Activated CD4-positive, alpha-beta memory T cell treated with anti-CD3 and anti-CD28 coated beads for 36 hours (primary cell): ENCODE results near the gene PDE4D. TPM values are rescaled to one million over a fixed set of nuclear protein-coding genes. Genes with fewer than 3 reads are reported as not detected.

Experiments
- CTCF ChIA-PET: fragments of 350-600 bp; sonication (Branson Sonifier 250); formaldehyde crosslinking; loops from one replicate; lab custom pipeline; 2021; ENCODE audit warnings: antibody characterized with exemption, inconsistent platforms; lab: Charles Lee
- POLR2A ChIA-PET: fragments of 350-600 bp; sonication (Branson Sonifier 250); formaldehyde crosslinking; loops from one replicate; lab custom pipeline; 2021; ENCODE audit warnings: antibody characterized with exemption; lab: Charles Lee
- DNase-seq: peaks from one replicate; pipeline ENCODE4 v3.0.0-alpha.2; 2020
- H3K27ac Mint-ChIP-seq: one replicate; pipeline ENCODE4 v1.8.0; 2021; ENCODE audit warnings: mixed read lengths
- H3K27me3 Mint-ChIP-seq: one replicate; pipeline ENCODE4 v1.8.0; 2021; ENCODE audit warnings: mixed read lengths
- H3K36me3 Mint-ChIP-seq: one replicate; pipeline ENCODE4 v1.8.0; 2021; ENCODE audit warnings: mixed read lengths
- H3K4me1 Mint-ChIP-seq: one replicate; pipeline ENCODE4 v1.8.0; 2021; ENCODE audit warnings: low read depth, mixed read lengths
- H3K4me3 Mint-ChIP-seq: one replicate; pipeline ENCODE4 v1.8.0; 2021; ENCODE audit warnings: mild to moderate bottlenecking, mixed read lengths
- H3K9me3 Mint-ChIP-seq: one replicate; pipeline ENCODE4 v1.8.0; 2021; ENCODE audit warnings: mixed read lengths
- intact Hi-C: fragments of 100-400 bp; cut with micrococcal nuclease; formaldehyde crosslinking; loops from one replicate; pipeline ENCODE4 v1.15.1; 2023
- total RNA-seq, 2 experiments: library from RNA; stranded (reverse); gene quantifications; one replicate each; pipeline ENCODE4 v1.2.3, GENCODE V29; 2021

Gene PDE4D
- total RNA-seq, 2 experiments from 2014 or later: 49.3 to 50.8 TPM

- DNase-seq: no peak
- Mint-ChIP-seq H3K27me3 (peaks cover 2% of the 10 kb centered on the region), H3K4me1 (no peaks in the 10 kb centered on the region), H3K27ac (no peak overlapping the region), H3K4me3 (no peak overlapping the region), H3K36me3 (no peaks in the 10 kb centered on the region), H3K9me3 (no peaks in the 10 kb centered on the region)
- ChIA-PET CTCF (no interaction called here), POLR2A (no interaction called here)
- intact Hi-C loops: no loop called here
Measured at GRCh38 chr5:59287361-59287760, 606.2 kb downstream of the PDE4D start.

GRCh38 chr5:59286510-59286909, 607.0 kb downstream of the PDE4D start:
- Mint-ChIP-seq H3K27ac (no peak overlapping the region), H3K27me3 (peaks cover 3% of the 10 kb centered on the region), H3K4me1 (no peaks in the 10 kb centered on the region), H3K36me3 (no peaks in the 10 kb centered on the region), H3K9me3 (no peaks in the 10 kb centered on the region), H3K4me3 (no peak overlapping the region)
- intact Hi-C loops: no loop called here
- CTCF ChIA-PET: no interaction called here
- POLR2A ChIA-PET: no interaction called here
- DNase-seq: no peak

- POLR2A ChIA-PET: no interaction called here
- Mint-ChIP-seq H3K4me1 (no peaks in the 10 kb centered on the region), H3K27ac (no peak overlapping the region), H3K4me3 (no peak overlapping the region), H3K36me3 (no peaks in the 10 kb centered on the region), H3K27me3 (peaks cover 4% of the 10 kb centered on the region), H3K9me3 (no peaks in the 10 kb centered on the region)
- CTCF ChIA-PET: no interaction called here
- intact Hi-C loops: no loop called here
- no peak for DNase-seq
Measured at GRCh38 chr5:59285300-59286016, 608.1 kb downstream of the PDE4D start.

GRCh38 chr5:59282726-59283125, 610.8 kb downstream of the PDE4D start:
- Mint-ChIP-seq H3K9me3 (no peaks in the 10 kb centered on the region), H3K36me3 (no peaks in the 10 kb centered on the region), H3K4me1 (no peaks in the 10 kb centered on the region), H3K27me3 (peaks cover 8% of the 10 kb centered on the region), H3K4me3 (no peak overlapping the region), H3K27ac (no peak overlapping the region)
- intact Hi-C loops: no loop called here
- ChIA-PET CTCF (interaction anchor here (0.9 kb wide), 1 partner anchor 94 kb away, joined by 3 read pairs; no protein-coding TSS in a partner anchor), POLR2A (no interaction called here)
- DNase-seq: no peak

GRCh38 chr5:59279979-59280378, 613.5 kb downstream of the PDE4D start:
- Mint-ChIP-seq H3K9me3 (no peaks in the 10 kb centered on the region), H3K4me3 (no peak overlapping the region), H3K4me1 (peaks cover 8% of the 10 kb centered on the region), H3K27me3 (peaks cover 18% of the 10 kb centered on the region), H3K27ac (no peak overlapping the region), H3K36me3 (no peaks in the 10 kb centered on the region)
- no peak for DNase-seq
- ChIA-PET POLR2A (no interaction called here), CTCF (no interaction called here)
- intact Hi-C loops: no loop called here

- ChIA-PET CTCF (no interaction called here), POLR2A (no interaction called here)
- Mint-ChIP-seq H3K4me1 (peaks cover 8% of the 10 kb centered on the region), H3K36me3 (no peaks in the 10 kb centered on the region), H3K9me3 (no peaks in the 10 kb centered on the region), H3K27me3 (peaks cover 20% of the 10 kb centered on the region), H3K4me3 (no peak overlapping the region), H3K27ac (no peak overlapping the region)
- intact Hi-C loops: no loop called here
- no peak for DNase-seq
Measured at GRCh38 chr5:59276917-59277372, 616.6 kb downstream of the PDE4D start.

GRCh38 chr5:59276325-59276675, 617.2 kb downstream of the PDE4D start:
- DNase-seq: no peak
- H3K4me3 Mint-ChIP-seq: no peak overlapping the region
- ChIA-PET POLR2A (no interaction called here), CTCF (no interaction called here)
- no peaks in the 10 kb centered on the region for H3K36me3 Mint-ChIP-seq
- H3K27ac Mint-ChIP-seq: no peak overlapping the region
- peaks cover 8% of the 10 kb centered on the region for H3K4me1 Mint-ChIP-seq
- H3K9me3 Mint-ChIP-seq: no peaks in the 10 kb centered on the region
- peaks cover 18% of the 10 kb centered on the region for H3K27me3 Mint-ChIP-seq
- intact Hi-C loops: no loop called here

- intact Hi-C loops: no loop called here
- ChIA-PET POLR2A (no interaction called here), CTCF (no interaction called here)
- no peaks in the 10 kb centered on the region for H3K9me3 Mint-ChIP-seq
- peak overlapping the region; percentile 6 for H3K4me3 Mint-ChIP-seq
- H3K36me3 Mint-ChIP-seq: no peaks in the 10 kb centered on the region
- H3K27me3 Mint-ChIP-seq: peaks cover 18% of the 10 kb centered on the region
- peaks cover 8% of the 10 kb centered on the region for H3K4me1 Mint-ChIP-seq
- no peak overlapping the region for H3K27ac Mint-ChIP-seq
- DNase-seq: no peak
Measured at GRCh38 chr5:59275510-59276324, 617.8 kb downstream of the PDE4D start.

GRCh38 chr5:59275170-59275509, 618.4 kb downstream of the PDE4D start:
- Mint-ChIP-seq H3K27me3 (peaks cover 18% of the 10 kb centered on the region), H3K9me3 (no peaks in the 10 kb centered on the region), H3K4me3 (no peak overlapping the region), H3K27ac (no peak overlapping the region), H3K36me3 (no peaks in the 10 kb centered on the region), H3K4me1 (peaks cover 8% of the 10 kb centered on the region)
- CTCF ChIA-PET: no interaction called here
- POLR2A ChIA-PET: no interaction called here
- intact Hi-C loops: no loop called here
- no peak for DNase-seq

- ChIA-PET CTCF (no interaction called here), POLR2A (no interaction called here)
- Mint-ChIP-seq H3K36me3 (no peaks in the 10 kb centered on the region), H3K4me3 (no peak overlapping the region), H3K4me1 (peaks cover 8% of the 10 kb centered on the region), H3K27ac (no peak overlapping the region), H3K27me3 (peaks cover 18% of the 10 kb centered on the region), H3K9me3 (no peaks in the 10 kb centered on the region)
- intact Hi-C loops: no loop called here
- no peak for DNase-seq
Measured at GRCh38 chr5:59274106-59274636, 619.4 kb downstream of the PDE4D start.

- Mint-ChIP-seq H3K27ac (no peak overlapping the region), H3K27me3 (peaks cover 15% of the 10 kb centered on the region), H3K4me3 (no peak overlapping the region), H3K36me3 (no peaks in the 10 kb centered on the region), H3K4me1 (peaks cover 8% of the 10 kb centered on the region), H3K9me3 (no peaks in the 10 kb centered on the region)
- ChIA-PET POLR2A (no interaction called here), CTCF (no interaction called here)
- intact Hi-C loops: loop anchor here (2.0 kb wide), 1 partner anchor 34 kb away; no protein-coding TSS in a partner anchor
- DNase-seq: no peak
Measured at GRCh38 chr5:59272809-59273427, 620.6 kb downstream of the PDE4D start.

- ChIA-PET CTCF (interaction anchor here (0.6 to 0.9 kb wide), 2 partner anchors 119 to 951 kb away, joined by 3 read pairs; no protein-coding TSS in a partner anchor), POLR2A (no interaction called here)
- no peak overlapping the region for H3K27ac Mint-ChIP-seq
- no peak overlapping the region for H3K4me3 Mint-ChIP-seq
- intact Hi-C loops: no loop called here
- peaks cover 2% of the 10 kb centered on the region for H3K27me3 Mint-ChIP-seq
- no peaks in the 10 kb centered on the region for H3K4me1 Mint-ChIP-seq
- no peaks in the 10 kb centered on the region for H3K9me3 Mint-ChIP-seq
- no peaks in the 10 kb centered on the region for H3K36me3 Mint-ChIP-seq
- DNase-seq: no peak
Measured at GRCh38 chr5:59268756-59269415, 624.6 kb downstream of the PDE4D start.
